ENCODE results near the gene GLIPR1L2.
"Not testable (repeated sequence)": the region's sequence is repeated elsewhere in the genome, so short reads cannot be mapped to it uniquely, and the experiment has no call there.

GLIPR1L2 gene

GRCh38 chr12:75443709-75444108, 52.8 kb downstream of the GLIPR1L2 start:
- no peak overlapping the region for H3K4me3 ChIP-seq (replicated peaks; ENCODE audit: low read depth, low read length)

GRCh38 chr12:75444429-75445136, 53.7 kb downstream of the GLIPR1L2 start:
- H3K36me3 ChIP-seq (ENCODE audit: control insufficient read depth, insufficient read depth, low read length), result no peaks in the 10 kb centered on the region
- TF ChIP-seq CTCF (IDR thresholded peaks at IDR 0.05; ENCODE audit: insufficient read depth, low read length, poor library complexity, severe bottlenecking), result no peak
- no peaks in the 10 kb centered on the region for H3K27me3 ChIP-seq (replicated peaks; ENCODE audit: control insufficient read depth, insufficient read depth, low read length)
- H3K4me3 ChIP-seq (replicated peaks; ENCODE audit: low read depth, low read length), result no peak overlapping the region
- DNase-seq (ENCODE audit: extremely low read depth, insufficient read length), result no peak

More at GRCh38 chr12:75443709-75444108, 52.8 kb downstream of the GLIPR1L2 start:
- no peaks in the 10 kb centered on the region for H3K27me3 ChIP-seq (replicated peaks; ENCODE audit: control insufficient read depth, insufficient read depth, low read length)
- DNase-seq (ENCODE audit: extremely low read depth, insufficient read length), result no peak
- H3K36me3 ChIP-seq (ENCODE audit: control insufficient read depth, insufficient read depth, low read length), result no peaks in the 10 kb centered on the region
- no peak for TF ChIP-seq CTCF (IDR thresholded peaks at IDR 0.05; ENCODE audit: insufficient read depth, low read length, poor library complexity, severe bottlenecking)

- not testable (repeated sequence) for H3K36me3 ChIP-seq (ENCODE audit: control insufficient read depth, insufficient read depth, low read length); H3K27me3 ChIP-seq (replicated peaks; ENCODE audit: control insufficient read depth, insufficient read depth, low read length)
Observed at GRCh38 chr12:75445137-75445507, 54.2 kb downstream of the GLIPR1L2 start.

GRCh38 chr12:75446857-75447256, 56.0 kb downstream of the GLIPR1L2 start:
- no peak for DNase-seq (ENCODE audit: extremely low read depth, insufficient read length)
- TF ChIP-seq CTCF (IDR thresholded peaks at IDR 0.05; ENCODE audit: insufficient read depth, low read length, poor library complexity, severe bottlenecking), result no peak
- H3K36me3 ChIP-seq (ENCODE audit: control insufficient read depth, insufficient read depth, low read length), result no peaks in the 10 kb centered on the region
- H3K4me3 ChIP-seq (replicated peaks; ENCODE audit: low read depth, low read length), result no peak overlapping the region
- H3K27me3 ChIP-seq (replicated peaks; ENCODE audit: control insufficient read depth, insufficient read depth, low read length), result no peaks in the 10 kb centered on the region

More at GRCh38 chr12:75445137-75445507, 54.2 kb downstream of the GLIPR1L2 start:
- DNase-seq (ENCODE audit: extremely low read depth, insufficient read length); H3K4me3 ChIP-seq (replicated peaks; ENCODE audit: low read depth, low read length): not testable (repeated sequence)

- Histone ChIP-seq H3K36me3 (ENCODE audit: control insufficient read depth, insufficient read depth, low read length) (no peaks in the 10 kb centered on the region), H3K4me3 (replicated peaks; ENCODE audit: low read depth, low read length) (no peak overlapping the region), H3K27me3 (replicated peaks; ENCODE audit: control insufficient read depth, insufficient read depth, low read length) (no peaks in the 10 kb centered on the region; the same call in 1 of the 2 replicates)
- DNase-seq (ENCODE audit: extremely low read depth, insufficient read length), result no peak
- TF ChIP-seq CTCF (IDR thresholded peaks at IDR 0.05; ENCODE audit: insufficient read depth, low read length, poor library complexity, severe bottlenecking), result no peak
Observed at GRCh38 chr12:75447691-75448393, 57.0 kb downstream of the GLIPR1L2 start.

- no peaks in the 10 kb centered on the region; the same call in 1 of the 2 replicates for H3K27me3 ChIP-seq (replicated peaks; ENCODE audit: control insufficient read depth, insufficient read depth, low read length)
- no peak for TF ChIP-seq CTCF (IDR thresholded peaks at IDR 0.05; ENCODE audit: insufficient read depth, low read length, poor library complexity, severe bottlenecking)
- DNase-seq (ENCODE audit: extremely low read depth, insufficient read length), result no peak
- H3K4me3 ChIP-seq (replicated peaks; ENCODE audit: low read depth, low read length), result no peak overlapping the region
- H3K36me3 ChIP-seq (ENCODE audit: control insufficient read depth, insufficient read depth, low read length), result no peaks in the 10 kb centered on the region
Observed at GRCh38 chr12:75452675-75453330, 61.9 kb downstream of the GLIPR1L2 start.
